OCI-LY3 (cell line): Measurements from ENCODE around the gene SHC4.

Experiments used
- CTCF ChIP-seq: fragments of 200-600, 300-600 bp; sonication (generic); IDR thresholded peaks from 2 replicates; pipeline ENCODE4 v1.5.1; 2014; ENCODE audit warnings: antibody characterized with exemption, low read length, low read depth
- EZH2phosphoT487 ChIP-seq: fragments of 200-600 bp; shearing (Covaris generic); IDR thresholded peaks from 2 replicates; pipeline ENCODE4 v1.6.1; 2018; ENCODE audit warnings: antibody characterized with exemption, mixed run types, low read depth

GRCh38 chr15:48914717-48915116 is 49.0 kb downstream of the SHC4 start:
- TF ChIP-seq CTCF (no peak), EZH2phosphoT487 (no peak)
